VCaP (cell line): ENCODE data around the gene CTU2.

Experiments
- H3K27ac ChIP-seq: fragments of 450-650 bp; 2 replicates; pipeline ENCODE4 v1.5.1; 2017
- TF ChIP-seq, protein P1 (sequence below): fragments of 450-650 bp; conservative IDR thresholded peaks from 2 replicates; pipeline ENCODE4 v1.5.1; 2017; ENCODE audit warnings: mild to moderate bottlenecking, moderate library complexity

CTU2 gene

DNA sequence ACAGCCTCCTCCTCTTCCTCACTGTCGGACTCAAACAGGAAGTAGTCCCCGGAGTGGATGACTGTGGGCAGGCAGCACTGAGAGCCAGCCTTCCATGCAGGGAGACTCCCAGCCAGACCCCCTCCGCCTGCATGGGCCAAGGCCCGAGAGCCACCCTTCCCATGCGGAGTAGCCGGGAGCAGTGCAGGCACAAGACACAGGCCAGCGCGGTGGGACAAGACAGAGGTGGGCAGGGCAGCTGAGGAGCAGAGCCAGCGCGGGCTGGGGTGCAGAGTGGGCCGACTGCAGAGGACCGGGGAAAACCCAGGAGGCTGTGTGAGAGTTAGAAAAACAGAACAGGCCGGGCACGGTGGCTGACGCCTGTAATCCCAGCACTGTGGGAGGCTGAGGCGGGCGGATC is 17.6 kb downstream of the CTU2 start:
- H3K27ac ChIP-seq: no peak overlapping the region
- TF ChIP-seq, protein P1, sequence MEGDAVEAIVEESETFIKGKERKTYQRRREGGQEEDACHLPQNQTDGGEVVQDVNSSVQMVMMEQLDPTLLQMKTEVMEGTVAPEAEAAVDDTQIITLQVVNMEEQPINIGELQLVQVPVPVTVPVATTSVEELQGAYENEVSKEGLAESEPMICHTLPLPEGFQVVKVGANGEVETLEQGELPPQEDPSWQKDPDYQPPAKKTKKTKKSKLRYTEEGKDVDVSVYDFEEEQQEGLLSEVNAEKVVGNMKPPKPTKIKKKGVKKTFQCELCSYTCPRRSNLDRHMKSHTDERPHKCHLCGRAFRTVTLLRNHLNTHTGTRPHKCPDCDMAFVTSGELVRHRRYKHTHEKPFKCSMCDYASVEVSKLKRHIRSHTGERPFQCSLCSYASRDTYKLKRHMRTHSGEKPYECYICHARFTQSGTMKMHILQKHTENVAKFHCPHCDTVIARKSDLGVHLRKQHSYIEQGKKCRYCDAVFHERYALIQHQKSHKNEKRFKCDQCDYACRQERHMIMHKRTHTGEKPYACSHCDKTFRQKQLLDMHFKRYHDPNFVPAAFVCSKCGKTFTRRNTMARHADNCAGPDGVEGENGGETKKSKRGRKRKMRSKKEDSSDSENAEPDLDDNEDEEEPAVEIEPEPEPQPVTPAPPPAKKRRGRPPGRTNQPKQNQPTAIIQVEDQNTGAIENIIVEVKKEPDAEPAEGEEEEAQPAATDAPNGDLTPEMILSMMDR: no peak

DNA sequence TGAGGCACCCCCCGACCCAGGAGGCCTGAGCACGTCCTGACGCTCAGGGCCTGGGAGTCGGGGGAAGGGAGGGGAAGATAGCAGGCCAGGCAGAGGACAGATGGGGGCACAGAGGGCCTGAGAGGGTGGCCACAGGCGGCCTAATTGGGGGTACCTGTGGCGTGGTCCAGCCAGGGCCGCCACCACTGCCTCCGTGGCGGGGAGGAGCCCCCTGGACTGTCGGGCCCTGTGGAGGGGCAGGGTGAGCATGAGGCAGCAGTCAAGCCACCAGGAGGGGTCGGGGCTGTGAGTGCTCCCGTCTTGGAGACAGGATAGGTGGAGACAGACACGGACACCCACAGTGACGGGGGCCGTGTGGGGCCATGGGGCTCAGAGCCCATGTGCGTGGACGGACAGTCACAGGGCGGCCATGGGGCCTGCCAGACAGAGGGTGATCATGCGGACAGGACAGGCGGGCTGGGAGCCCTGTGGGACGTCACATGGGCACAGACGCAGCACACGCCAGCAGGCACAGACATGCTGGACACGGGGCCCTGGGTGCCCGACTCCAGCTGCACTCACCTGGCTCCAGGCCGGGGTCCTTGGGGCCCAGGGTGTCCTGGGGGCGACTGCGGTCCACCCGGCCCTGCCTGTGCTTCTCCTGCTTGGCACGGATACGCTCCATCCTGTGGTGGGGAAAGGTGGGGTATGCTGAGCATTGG is 18.7 kb downstream of the CTU2 start:
- TF ChIP-seq, protein P1: no peak
- no peak overlapping the region for H3K27ac ChIP-seq

DNA sequence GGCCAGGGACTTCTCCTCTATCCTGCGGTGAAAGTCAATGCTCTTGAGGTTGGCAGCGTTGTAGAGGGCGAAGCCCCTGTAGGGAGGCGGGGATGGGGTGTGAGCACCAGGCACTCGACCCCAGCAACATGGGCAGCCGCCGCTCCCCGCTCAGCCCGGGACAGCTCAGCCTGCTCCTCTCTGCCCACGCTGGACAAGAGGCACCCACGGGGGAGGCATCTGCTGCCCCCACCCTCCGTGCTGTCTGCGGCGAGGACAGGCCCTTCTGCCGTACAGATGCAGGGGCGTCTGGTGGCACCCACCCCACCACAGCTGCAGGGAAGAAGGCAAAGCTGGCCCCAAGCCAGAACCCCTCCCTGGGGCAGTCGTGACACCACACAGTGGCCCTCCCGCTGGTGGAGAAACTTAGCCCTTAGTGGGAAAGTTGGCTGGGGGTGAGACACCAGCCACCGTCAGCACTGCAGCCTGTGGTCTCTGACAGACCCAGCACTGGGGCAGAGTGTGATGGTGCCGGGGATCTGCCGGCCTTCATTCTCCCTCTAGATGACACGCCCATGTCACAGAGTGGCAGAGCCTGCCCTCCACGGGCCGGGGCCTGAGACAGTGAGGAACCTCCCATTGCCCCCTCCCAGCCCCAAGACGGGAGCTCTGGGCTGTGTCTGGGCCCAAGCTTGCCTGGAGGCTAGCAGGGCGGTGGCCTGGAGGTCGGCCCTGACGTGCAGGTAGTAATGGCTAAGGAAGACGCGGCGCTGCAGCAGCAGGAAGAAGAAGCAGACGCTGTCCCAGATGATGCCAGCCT is 19.5 kb downstream of the CTU2 start:
- TF ChIP-seq, protein P1: no peak
- H3K27ac ChIP-seq: no peak overlapping the region

DNA sequence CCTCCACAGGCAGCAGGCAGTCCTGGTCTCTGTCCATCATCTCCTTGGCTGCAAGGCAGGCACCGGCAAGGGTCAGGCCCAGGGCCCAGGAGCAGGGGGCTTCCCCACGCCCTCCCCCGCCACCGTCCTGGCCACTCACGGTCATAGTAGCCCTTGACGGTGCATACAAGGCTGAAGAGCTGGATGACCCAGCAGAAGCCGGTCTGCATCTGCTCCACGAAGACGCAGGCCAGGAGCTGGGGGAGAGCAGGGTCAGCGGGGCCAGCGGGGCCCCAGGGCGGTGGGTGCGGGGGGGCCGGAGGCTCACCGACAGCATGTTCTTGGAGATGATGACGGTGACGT is 20.1 kb downstream of the CTU2 start:
- TF ChIP-seq, protein P1: no peak
- no peak overlapping the region for H3K27ac ChIP-seq

DNA sequence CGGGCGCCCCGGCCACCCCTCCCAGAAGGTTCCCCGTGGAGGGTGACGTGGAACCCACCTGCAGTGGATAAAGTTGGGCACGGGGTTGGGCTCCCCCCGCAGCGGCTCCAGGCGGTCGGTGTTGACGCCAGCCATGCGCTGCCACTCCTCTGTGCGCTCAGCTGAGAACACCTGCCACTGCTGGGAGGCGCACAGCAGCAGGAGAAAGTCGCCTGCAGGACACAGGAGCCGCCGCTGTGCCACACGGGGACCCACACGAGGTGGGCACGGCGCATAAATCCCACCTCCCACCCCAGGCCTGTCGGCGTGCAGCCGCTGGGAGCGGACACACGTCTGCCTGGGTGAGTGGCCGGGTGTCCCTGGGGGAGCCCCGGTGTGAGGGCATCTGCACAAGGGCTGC is 20.7 kb downstream of the CTU2 start:
- H3K27ac ChIP-seq: no peak overlapping the region
- TF ChIP-seq, protein P1: no peak

DNA sequence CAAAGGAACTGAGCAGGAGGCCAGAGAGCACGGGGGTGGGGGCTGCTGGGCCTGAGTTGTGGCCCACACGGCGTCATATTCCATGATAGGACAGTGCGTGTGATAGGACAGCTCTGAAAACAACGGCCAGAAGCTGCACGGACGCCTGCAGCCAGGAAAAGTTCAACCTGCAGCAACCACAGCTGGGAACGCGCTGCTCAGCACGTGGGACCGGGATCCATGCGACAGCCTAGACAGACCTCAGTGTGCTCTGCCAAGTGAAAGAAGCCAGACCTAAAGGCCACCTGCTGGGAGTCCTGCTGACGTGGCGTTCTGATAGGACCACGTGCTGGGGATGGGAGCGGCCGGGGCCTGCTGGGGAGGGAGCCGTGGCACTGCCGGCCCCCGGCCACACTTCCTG is 21.6 kb downstream of the CTU2 start:
- TF ChIP-seq, protein P1: no peak

DNA sequence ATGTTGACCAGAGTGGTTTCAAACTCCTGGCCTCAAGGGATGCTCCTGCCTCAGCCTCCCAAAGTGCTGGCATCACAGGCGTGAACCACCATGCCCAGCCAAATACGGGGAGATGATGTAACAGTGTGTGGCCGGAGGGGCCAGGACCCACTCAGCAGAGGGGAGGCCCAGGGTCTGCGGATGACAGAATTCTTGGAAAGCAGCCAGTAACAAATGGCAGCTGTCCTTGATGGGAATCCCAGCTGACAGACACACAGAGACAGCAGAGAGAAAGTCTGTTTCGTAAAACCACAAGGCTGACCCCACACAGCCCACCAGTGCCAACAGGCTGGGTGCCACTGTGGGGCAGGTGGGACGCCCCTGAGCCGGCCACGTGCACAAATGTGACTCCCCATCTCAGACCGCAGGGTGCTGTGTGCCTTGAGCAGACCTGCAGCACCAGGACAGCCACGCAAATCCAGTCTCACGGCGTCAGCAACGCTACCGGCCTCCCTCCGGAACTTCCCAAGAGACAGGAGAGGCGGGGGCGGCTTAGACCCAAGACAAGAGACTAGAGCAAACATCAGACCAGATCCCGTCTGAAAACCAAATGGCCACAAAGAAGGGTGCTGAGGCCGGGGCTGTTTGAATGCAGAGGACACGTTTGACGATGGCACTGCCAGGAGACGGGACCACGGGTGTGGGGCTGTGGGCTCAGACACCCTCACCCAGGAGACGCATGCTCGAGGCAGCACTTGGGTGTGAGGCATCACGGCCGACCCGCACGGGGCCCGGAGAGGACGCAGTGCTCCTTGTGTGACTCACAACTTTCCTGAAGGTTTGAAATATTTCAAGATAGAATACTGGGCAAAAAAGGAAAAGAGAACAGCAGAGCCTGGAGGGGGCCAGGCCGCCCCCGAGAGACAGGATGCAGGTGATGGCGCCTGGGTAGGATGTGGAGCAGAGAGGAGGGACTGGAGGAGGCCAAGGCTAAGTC is 24.6 kb downstream of the CTU2 start:
- TF ChIP-seq, protein P1: no peak
- no peak overlapping the region for H3K27ac ChIP-seq

More for the DNA sequence above, 21.6 kb downstream of the CTU2 start:
- H3K27ac ChIP-seq: no peak overlapping the region
